Thyroid gland (tissue), 4 donors: ENCODE measurements around the gene RASA1.

Experiments
- CTCF ChIP-seq, 6 experiments: fragments of 200-600 bp in 3 of 6; fragments of 450-650 bp in 3 of 6; sonication (generic) in 3 of 6; IDR thresholded peaks; one replicate each; pipeline ENCODE4 v1.5.1; 2016 to 2019; ENCODE audit warnings: antibody characterized with exemption in 6 of 6, mild to moderate bottlenecking in 2 of 6, inconsistent platforms in 1 of 6, moderate library complexity in 1 of 6
- POLR2A ChIP-seq, 2 donors: fragments of 450-650 bp; IDR thresholded peaks; one replicate each; pipeline ENCODE4 v1.6.1; 2017; ENCODE audit warnings: antibody characterized with exemption in 2 of 2, mild to moderate bottlenecking in 2 of 2, moderate library complexity in 1 of 2

GRCh38 chr5:87389296-87390034 is 121.8 kb downstream of the RASA1 start:
- TF ChIP-seq CTCF (IDR thresholded peaks at IDR 0.05) = no peak
- no peak for TF ChIP-seq POLR2A (IDR thresholded peaks at IDR 0.05)
